Neural cell (in vitro differentiated cells): ENCODE results near the gene HSD17B2. TPM values are rescaled to one million over a fixed set of nuclear protein-coding genes. Genes with fewer than 3 reads are reported as not detected.

Source experiments
- H2AFZ ChIP-seq: fragments of 200-600, 300-800 bp; sonication (generic), shearing (Covaris generic); 2 replicates; pipeline ENCODE4 v1.6.0; 2014; ENCODE audit warnings: low read depth, mild to moderate bottlenecking, antibody characterized with exemption, low read length, moderate library complexity
- H3F3A ChIP-seq: fragments of 200-600 bp; shearing (Covaris generic); 2 replicates; pipeline ENCODE4 v1.6.1; 2016; ENCODE audit warnings: mild to moderate bottlenecking, moderate library complexity, mixed read lengths, antibody characterized with exemption, low read length; ENCODE audit not compliant: insufficient read depth, poor library complexity, severe bottlenecking
- H3K27ac ChIP-seq: fragments of 200-600, 300-800 bp; sonication (generic), shearing (Covaris generic); 2 replicates; pipeline ENCODE4 v1.5.1; 2014; ENCODE audit warnings: mild to moderate bottlenecking, low read length, moderate library complexity
- H3K27me3 ChIP-seq: fragments of 300-800, 200-600 bp; sonication (generic), shearing (Covaris generic); 2 replicates; pipeline ENCODE4 v1.6.0; 2014; ENCODE audit warnings: mild to moderate bottlenecking, low read depth, low read length, moderate library complexity; ENCODE audit not compliant: insufficient read depth
- H3K36me3 ChIP-seq: fragments of 300-800, 200-600 bp; sonication (generic), shearing (Covaris generic); 2 replicates; pipeline ENCODE4 v1.5.1; 2014; ENCODE audit warnings: mild to moderate bottlenecking, antibody characterized with exemption, low read length, moderate library complexity; ENCODE audit not compliant: insufficient read depth
- H3K4me2 ChIP-seq: fragments of 300-800, 200-600 bp; sonication (generic), shearing (Covaris generic); 2 replicates; pipeline ENCODE4 v1.6.0; 2014; ENCODE audit warnings: mild to moderate bottlenecking, low read length
- H3K4me3 ChIP-seq: fragments of 300-800, 200-600 bp; sonication (generic), shearing (Covaris generic); 2 replicates; pipeline ENCODE4 v1.5.1; 2014; ENCODE audit warnings: mild to moderate bottlenecking, low read length, moderate library complexity
- H3K79me2 ChIP-seq: fragments of 200-600 bp; shearing (Covaris generic); replicated peaks from 2 replicates; pipeline ENCODE4 v1.6.0; 2014; ENCODE audit warnings: mild to moderate bottlenecking, low read length, moderate library complexity; ENCODE audit not compliant: insufficient read depth
- H3K9ac ChIP-seq: fragments of 300-800, 200-600 bp; sonication (generic), shearing (Covaris generic); 2 replicates; pipeline ENCODE4 v1.6.1; 2016; ENCODE audit warnings: mild to moderate bottlenecking, low read length, mixed read lengths
- H3K9me2 ChIP-seq: fragments of 200-600 bp; shearing (Covaris generic); 2 replicates; pipeline ENCODE4 v1.6.1; 2016; ENCODE audit warnings: mild to moderate bottlenecking, low read length, mixed read lengths; ENCODE audit not compliant: insufficient read depth
- H3K9me3 ChIP-seq: fragments of 200-600, 300-800 bp; sonication (generic), shearing (Covaris generic); 2 replicates; pipeline ENCODE4 v1.6.1; 2016; ENCODE audit warnings: mild to moderate bottlenecking, mixed run types, low read length, moderate library complexity, mixed read lengths
- H4K20me1 ChIP-seq: fragments of 200-600 bp; shearing (Covaris generic); 2 replicates; pipeline ENCODE4 v1.6.1; 2016; ENCODE audit warnings: mild to moderate bottlenecking, mixed run types; ENCODE audit not compliant: insufficient read depth
- EP300 ChIP-seq: fragments of 450-650 bp; conservative IDR thresholded peaks from 2 replicates; pipeline ENCODE4 v1.6.1; 2014; ENCODE audit warnings: antibody characterized with exemption, mild to moderate bottlenecking, moderate library complexity; ENCODE audit not compliant: poor library complexity, severe bottlenecking
- EZH2 ChIP-seq: fragments of 200-600, 300-800 bp; shearing (Covaris generic), sonication (generic); IDR thresholded peaks from 2 replicates; pipeline ENCODE4 v1.6.1; 2014; ENCODE audit warnings: antibody characterized with exemption, low read length, borderline replicate concordance, mild to moderate bottlenecking; ENCODE audit not compliant: insufficient read depth, poor library complexity, severe bottlenecking
- MXI1 ChIP-seq: fragments of 450-650 bp; conservative IDR thresholded peaks from 2 replicates; pipeline ENCODE4 v1.6.1; 2014; ENCODE audit warnings: antibody characterized with exemption, mild to moderate bottlenecking; ENCODE audit not compliant: poor library complexity, severe bottlenecking
- POLR2AphosphoS5 ChIP-seq: IDR thresholded peaks from 2 replicates; pipeline ENCODE4 v1.6.1; 2012
- RAD21 ChIP-seq: fragments of 450-650 bp; conservative IDR thresholded peaks from 2 replicates; pipeline ENCODE4 v1.6.1; 2014; ENCODE audit warnings: antibody characterized with exemption, mild to moderate bottlenecking, moderate library complexity
- SMC3 ChIP-seq: fragments of 450-650 bp; conservative IDR thresholded peaks from 2 replicates; pipeline ENCODE4 v1.6.1; 2014; ENCODE audit warnings: antibody characterized with exemption, mild to moderate bottlenecking, moderate library complexity; ENCODE audit not compliant: poor library complexity
- TAF1 ChIP-seq: IDR thresholded peaks from 2 replicates; pipeline ENCODE4 v1.6.1; 2012; ENCODE audit warnings: low read depth
- polyA plus RNA-seq: library from polyadenylated mRNA; depleted of rRNA; stranded (reverse); fragments of >200 nt; gene quantifications from 2 replicates; pipeline ENCODE4 v1.2.3, GENCODE V29; 2014
- TF ChIP-seq, protein P1 (sequence below): fragments of 450-650 bp; IDR thresholded peaks from 2 replicates; pipeline ENCODE4 v1.5.1; 2014; ENCODE audit warnings: antibody characterized with exemption, mild to moderate bottlenecking, moderate library complexity; ENCODE audit not compliant: poor library complexity, severe bottlenecking
- TF ChIP-seq, protein P2 (sequence below): IDR thresholded peaks from 2 replicates; pipeline ENCODE4 v1.6.1; 2012; ENCODE audit warnings: borderline replicate concordance

The HSD17B2 gene
- polyA plus RNA-seq, 1 donor from 2014 or later, result not detected

- Histone ChIP-seq H3K4me2 (no peak overlapping the region), H3K27ac (no peak overlapping the region)
- TF ChIP-seq POLR2AphosphoS5 (no peak), TAF1 (no peak), MXI1 (no peak), EZH2 (no peak), EP300 (no peak), SMC3 (no peak), RAD21 (no peak)
- TF ChIP-seq, protein P1, sequence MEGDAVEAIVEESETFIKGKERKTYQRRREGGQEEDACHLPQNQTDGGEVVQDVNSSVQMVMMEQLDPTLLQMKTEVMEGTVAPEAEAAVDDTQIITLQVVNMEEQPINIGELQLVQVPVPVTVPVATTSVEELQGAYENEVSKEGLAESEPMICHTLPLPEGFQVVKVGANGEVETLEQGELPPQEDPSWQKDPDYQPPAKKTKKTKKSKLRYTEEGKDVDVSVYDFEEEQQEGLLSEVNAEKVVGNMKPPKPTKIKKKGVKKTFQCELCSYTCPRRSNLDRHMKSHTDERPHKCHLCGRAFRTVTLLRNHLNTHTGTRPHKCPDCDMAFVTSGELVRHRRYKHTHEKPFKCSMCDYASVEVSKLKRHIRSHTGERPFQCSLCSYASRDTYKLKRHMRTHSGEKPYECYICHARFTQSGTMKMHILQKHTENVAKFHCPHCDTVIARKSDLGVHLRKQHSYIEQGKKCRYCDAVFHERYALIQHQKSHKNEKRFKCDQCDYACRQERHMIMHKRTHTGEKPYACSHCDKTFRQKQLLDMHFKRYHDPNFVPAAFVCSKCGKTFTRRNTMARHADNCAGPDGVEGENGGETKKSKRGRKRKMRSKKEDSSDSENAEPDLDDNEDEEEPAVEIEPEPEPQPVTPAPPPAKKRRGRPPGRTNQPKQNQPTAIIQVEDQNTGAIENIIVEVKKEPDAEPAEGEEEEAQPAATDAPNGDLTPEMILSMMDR, result no peak
- TF ChIP-seq, protein P2, sequence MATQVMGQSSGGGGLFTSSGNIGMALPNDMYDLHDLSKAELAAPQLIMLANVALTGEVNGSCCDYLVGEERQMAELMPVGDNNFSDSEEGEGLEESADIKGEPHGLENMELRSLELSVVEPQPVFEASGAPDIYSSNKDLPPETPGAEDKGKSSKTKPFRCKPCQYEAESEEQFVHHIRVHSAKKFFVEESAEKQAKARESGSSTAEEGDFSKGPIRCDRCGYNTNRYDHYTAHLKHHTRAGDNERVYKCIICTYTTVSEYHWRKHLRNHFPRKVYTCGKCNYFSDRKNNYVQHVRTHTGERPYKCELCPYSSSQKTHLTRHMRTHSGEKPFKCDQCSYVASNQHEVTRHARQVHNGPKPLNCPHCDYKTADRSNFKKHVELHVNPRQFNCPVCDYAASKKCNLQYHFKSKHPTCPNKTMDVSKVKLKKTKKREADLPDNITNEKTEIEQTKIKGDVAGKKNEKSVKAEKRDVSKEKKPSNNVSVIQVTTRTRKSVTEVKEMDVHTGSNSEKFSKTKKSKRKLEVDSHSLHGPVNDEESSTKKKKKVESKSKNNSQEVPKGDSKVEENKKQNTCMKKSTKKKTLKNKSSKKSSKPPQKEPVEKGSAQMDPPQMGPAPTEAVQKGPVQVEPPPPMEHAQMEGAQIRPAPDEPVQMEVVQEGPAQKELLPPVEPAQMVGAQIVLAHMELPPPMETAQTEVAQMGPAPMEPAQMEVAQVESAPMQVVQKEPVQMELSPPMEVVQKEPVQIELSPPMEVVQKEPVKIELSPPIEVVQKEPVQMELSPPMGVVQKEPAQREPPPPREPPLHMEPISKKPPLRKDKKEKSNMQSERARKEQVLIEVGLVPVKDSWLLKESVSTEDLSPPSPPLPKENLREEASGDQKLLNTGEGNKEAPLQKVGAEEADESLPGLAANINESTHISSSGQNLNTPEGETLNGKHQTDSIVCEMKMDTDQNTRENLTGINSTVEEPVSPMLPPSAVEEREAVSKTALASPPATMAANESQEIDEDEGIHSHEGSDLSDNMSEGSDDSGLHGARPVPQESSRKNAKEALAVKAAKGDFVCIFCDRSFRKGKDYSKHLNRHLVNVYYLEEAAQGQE, result no peak
These were observed 9.5 kb downstream of the HSD17B2 start for GRCh38 chr16:82044585-82044911.

DNA sequence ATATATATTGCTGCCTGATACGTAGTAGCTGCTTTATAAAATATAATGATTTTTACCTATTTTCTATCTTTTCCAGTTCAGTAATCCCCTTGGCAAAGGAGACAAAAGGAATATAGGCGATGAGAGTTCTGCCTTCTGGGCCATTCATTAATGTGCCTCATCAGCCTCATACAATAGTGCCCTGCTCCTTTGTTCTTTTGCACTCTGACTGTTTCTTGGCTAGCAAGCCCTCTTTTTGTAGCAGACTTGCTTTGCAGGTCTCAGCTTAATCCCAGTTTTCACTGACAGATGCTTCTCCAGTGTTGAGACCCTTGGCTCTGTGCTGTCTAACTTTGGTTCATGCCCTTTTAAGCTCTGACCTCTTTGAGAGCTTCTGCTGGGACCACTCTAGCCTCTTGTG lies 10.4 kb downstream of the HSD17B2 start:
- H3K36me3 ChIP-seq, result no peaks in the 10 kb centered on the region
- no peaks in the 10 kb centered on the region for H4K20me1 ChIP-seq
- no peaks in the 10 kb centered on the region for H3K79me2 ChIP-seq
- no peaks in the 10 kb centered on the region for H3K9me2 ChIP-seq
- no peak for TF ChIP-seq SMC3
- TF ChIP-seq EZH2, result no peak
- no peak for TF ChIP-seq MXI1
- TF ChIP-seq, protein P1, result no peak
- no peak for TF ChIP-seq RAD21
- no peak for TF ChIP-seq POLR2AphosphoS5
- no peak for TF ChIP-seq EP300
- no peak for TF ChIP-seq TAF1
- TF ChIP-seq, protein P2, result no peak
- H3K9ac ChIP-seq, result no peak overlapping the region
- H3K4me2 ChIP-seq, result no peak overlapping the region
- H3K27me3 ChIP-seq, result no peaks in the 10 kb centered on the region
- H3F3A ChIP-seq, result no peaks in the 10 kb centered on the region
- H3K9me3 ChIP-seq, result no peaks in the 10 kb centered on the region
- H2AFZ ChIP-seq, result no peak overlapping the region
- no peak overlapping the region for H3K4me3 ChIP-seq
- no peak overlapping the region for H3K27ac ChIP-seq

More at GRCh38 chr16:82044585-82044911, 9.5 kb downstream of the HSD17B2 start:
- H3K36me3 ChIP-seq, result no peaks in the 10 kb centered on the region
- H3K9ac ChIP-seq, result no peak overlapping the region
- no peak overlapping the region for H3K4me3 ChIP-seq
- no peaks in the 10 kb centered on the region for H3K27me3 ChIP-seq
- no peaks in the 10 kb centered on the region for H3F3A ChIP-seq
- no peaks in the 10 kb centered on the region for H3K9me3 ChIP-seq
- no peaks in the 10 kb centered on the region for H3K9me2 ChIP-seq
- no peaks in the 10 kb centered on the region for H3K79me2 ChIP-seq
- no peaks in the 10 kb centered on the region for H4K20me1 ChIP-seq
- no peak overlapping the region for H2AFZ ChIP-seq
